KG1 (cell line): ENCODE data around the gene RAB44.
"Not testable (repeated sequence)": the region's sequence is repeated elsewhere in the genome, so short reads cannot be mapped to it uniquely, and the experiment has no call there.

Experiments
- DNase-seq: peaks from one replicate; lab custom pipeline; 2025; lab: John Stamatoyannopoulos, UW

The RAB44 gene

GRCh38 chr6:36713846-36714245 is 16.2 kb downstream of the RAB44 start:
- no peak for DNase-seq

GRCh38 chr6:36714511-36714910 is 16.9 kb downstream of the RAB44 start:
- DNase-seq: no peak

GRCh38 chr6:36715469-36715868 is 17.8 kb downstream of the RAB44 start:
- DNase-seq: no peak

GRCh38 chr6:36716476-36717093 is 19.0 kb downstream of the RAB44 start:
- DNase-seq: no peak

GRCh38 chr6:36717231-36717825 is 19.7 kb downstream of the RAB44 start:
- no peak for DNase-seq

- no peak for DNase-seq
These were observed 20.4 kb downstream of the RAB44 start for GRCh38 chr6:36717871-36718540.

GRCh38 chr6:36718560-36718959 is 20.9 kb downstream of the RAB44 start:
- no peak for DNase-seq

GRCh38 chr6:36719126-36719525 is 21.5 kb downstream of the RAB44 start:
- DNase-seq: no peak

GRCh38 chr6:36720251-36721141 is 22.9 kb downstream of the RAB44 start:
- DNase-seq: no peak

- DNase-seq: no peak
These were observed 23.9 kb downstream of the RAB44 start for GRCh38 chr6:36721369-36722140.

GRCh38 chr6:36722365-36722764 is 24.7 kb downstream of the RAB44 start:
- DNase-seq: no peak

GRCh38 chr6:36722879-36723278 is 25.3 kb downstream of the RAB44 start:
- DNase-seq: no peak

GRCh38 chr6:36723992-36724391 is 26.4 kb downstream of the RAB44 start:
- not testable (repeated sequence) for DNase-seq

- DNase-seq: no peak
These were observed 27.1 kb downstream of the RAB44 start for GRCh38 chr6:36724514-36725390.

- DNase-seq: no peak
These were observed 28.0 kb downstream of the RAB44 start for GRCh38 chr6:36725581-36725980.

GRCh38 chr6:36727505-36728021 is 29.9 kb downstream of the RAB44 start:
- DNase-seq: no peak

GRCh38 chr6:36728289-36729160 is 30.9 kb downstream of the RAB44 start:
- no peak for DNase-seq

GRCh38 chr6:36729161-36729524 is 31.5 kb downstream of the RAB44 start:
- no peak for DNase-seq
